Measurements from ENCODE around the gene CBX3. TPM values are rescaled to one million over a fixed set of nuclear protein-coding genes. Genes with fewer than 3 reads are reported as not detected.
"Not testable (repeated sequence)": the region's sequence is repeated elsewhere in the genome, so short reads cannot be mapped to it uniquely, and the experiment has no call there.

Gene CBX3
- total RNA-seq, 3 donors from 2014 or later = 88.0 to 98.3 (median 96.0) TPM

- no peak for DNase-seq (ENCODE audit: low spot score in 2 of 2)
- TF ChIP-seq POLR2AphosphoS5 (IDR thresholded peaks at IDR 0.05) (no peak), POLR2A (IDR thresholded peaks at IDR 0.05) (no peak), CTCF (IDR thresholded peaks at IDR 0.05) (no peak)
- Histone ChIP-seq H3K4me3 (no peak overlapping the region), H3K9me3 (no peaks in the 10 kb centered on the region), H3K36me3 (no peaks in the 10 kb centered on the region), H3K27me3 (no peaks in the 10 kb centered on the region), H3K27ac (no peak overlapping the region), H3K4me1 (no peaks in the 10 kb centered on the region)
- intact Hi-C loops (cut with DNase I; ENCODE audit: low total_unique reads) = no loop called here
Measured at GRCh38 chr7:26159243-26159642, 42.3 kb upstream of the CBX3 start.

GRCh38 chr7:26160896-26161295 is 40.6 kb upstream of the CBX3 start:
- Histone ChIP-seq H3K36me3 (no peaks in the 10 kb centered on the region), H3K27ac (no peak overlapping the region), H3K9me3 (no peaks in the 10 kb centered on the region), H3K27me3 (no peaks in the 10 kb centered on the region), H3K4me1 (no peaks in the 10 kb centered on the region), H3K4me3 (no peak overlapping the region)
- no peak for DNase-seq (ENCODE audit: low spot score in 2 of 2)
- intact Hi-C loops (cut with DNase I; ENCODE audit: low total_unique reads) = no loop called here
- TF ChIP-seq POLR2A (IDR thresholded peaks at IDR 0.05) (no peak), POLR2AphosphoS5 (IDR thresholded peaks at IDR 0.05) (no peak), CTCF (IDR thresholded peaks at IDR 0.05) (no peak)

DNA sequence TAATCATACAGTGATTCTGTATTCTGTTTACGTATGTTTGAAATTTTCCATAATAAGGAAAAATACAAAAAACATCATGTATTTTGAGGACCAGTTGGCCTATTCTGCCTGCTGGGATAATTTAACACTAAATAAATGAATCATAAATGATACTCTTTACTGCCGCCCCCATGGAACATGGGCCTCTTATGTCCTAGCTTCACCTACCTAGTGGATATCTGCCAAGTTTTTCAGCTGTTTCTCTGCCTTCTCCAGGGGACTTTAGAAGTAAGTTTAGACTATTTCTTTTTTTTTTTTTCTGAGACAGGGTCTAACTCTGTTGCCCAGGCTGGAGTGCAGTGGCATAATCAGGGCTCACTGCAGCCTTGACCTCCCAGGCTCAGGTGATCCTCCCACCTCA is 39.1 kb upstream of the CBX3 start:
- intact Hi-C loops (cut with DNase I; ENCODE audit: low total_unique reads) = no loop called here
- no peak for DNase-seq (ENCODE audit: low spot score in 2 of 2)
- Histone ChIP-seq H3K36me3 (no peaks in the 10 kb centered on the region), H3K27me3 (no peaks in the 10 kb centered on the region), H3K4me3 (no peak overlapping the region), H3K9me3 (no peaks in the 10 kb centered on the region), H3K27ac (no peak overlapping the region), H3K4me1 (no peaks in the 10 kb centered on the region)
- no peak for TF ChIP-seq POLR2A (IDR thresholded peaks at IDR 0.05)
- TF ChIP-seq CTCF (IDR thresholded peaks at IDR 0.05) = no peak
- TF ChIP-seq POLR2AphosphoS5 (IDR thresholded peaks at IDR 0.05) = no peak

DNA sequence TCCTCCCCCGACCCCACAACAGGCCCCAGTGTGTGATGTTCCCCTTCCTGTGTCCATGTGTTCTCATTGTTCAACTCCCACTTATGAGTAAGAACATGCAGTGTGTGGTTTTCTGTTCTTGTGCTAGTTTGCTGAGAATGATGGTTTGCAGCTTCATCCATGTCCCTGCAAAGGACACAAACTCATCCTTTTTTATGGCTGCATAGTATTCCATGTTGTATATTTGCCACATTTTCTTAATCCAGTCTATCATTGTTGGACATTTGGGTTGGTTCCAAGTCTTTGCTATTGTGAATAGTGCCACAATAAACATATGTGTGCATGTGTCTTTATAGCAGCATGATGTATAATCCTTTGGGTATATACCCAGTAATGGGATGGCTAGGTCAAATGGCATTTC is 37.7 kb upstream of the CBX3 start:
- H3K9me3 ChIP-seq; intact Hi-C loops (cut with DNase I; ENCODE audit: low total_unique reads); DNase-seq (ENCODE audit: low spot score in 2 of 2); H3K27me3 ChIP-seq; H3K4me1 ChIP-seq; H3K27ac ChIP-seq; H3K4me3 ChIP-seq; H3K36me3 ChIP-seq: not testable (repeated sequence)

GRCh38 chr7:26165950-26166683 is 35.4 kb upstream of the CBX3 start:
- Histone ChIP-seq H3K27ac (no peak overlapping the region), H3K4me3 (no peak overlapping the region), H3K4me1 (no peaks in the 10 kb centered on the region), H3K9me3 (no peaks in the 10 kb centered on the region), H3K36me3 (no peaks in the 10 kb centered on the region), H3K27me3 (no peaks in the 10 kb centered on the region)
- intact Hi-C loops (cut with DNase I; ENCODE audit: low total_unique reads) = no loop called here
- DNase-seq (ENCODE audit: low spot score in 2 of 2) = no peak
- TF ChIP-seq CTCF (IDR thresholded peaks at IDR 0.05) (no peak), POLR2A (IDR thresholded peaks at IDR 0.05) (no peak), POLR2AphosphoS5 (IDR thresholded peaks at IDR 0.05) (no peak)
